Astrocyte (in vitro differentiated cells and primary cell): Measurements from ENCODE around the gene AKAP13. TPM values are rescaled to one million over a fixed set of nuclear protein-coding genes. Genes with fewer than 3 reads are reported as not detected.

ENCODE experiments used
- DNase-seq: peaks from one replicate; pipeline ENCODE4 v3.0.0-alpha.2; 2010; ENCODE audit warnings: low read depth
- FAIRE-seq: peaks from 2 replicates; lab custom pipeline; 2011; peaks lifted over from hg19 to GRCh38; lab: Jason Lieb, UNC
- H2AFZ ChIP-seq: 2 replicates; pipeline ENCODE4 v1.6.0; 2012; ENCODE audit warnings: low read depth, low read length, inconsistent platforms
- H3K27ac ChIP-seq: 2 replicates; pipeline ENCODE4 v1.5.1; 2011; ENCODE audit warnings: low read depth, low read length, inconsistent platforms
- H3K27me3 ChIP-seq: 2 replicates; pipeline ENCODE4 v1.6.0; 2011; ENCODE audit warnings: low read length, inconsistent platforms; ENCODE audit not compliant: insufficient read depth
- H3K36me3 ChIP-seq: 2 replicates; pipeline ENCODE4 v1.5.1; 2011; ENCODE audit warnings: low read length, inconsistent platforms; ENCODE audit not compliant: insufficient read depth
- H3K4me1 ChIP-seq: 2 replicates; pipeline ENCODE4 v1.5.1; 2011; ENCODE audit warnings: low read length, inconsistent platforms; ENCODE audit not compliant: insufficient read depth
- H3K4me2 ChIP-seq: 2 replicates; pipeline ENCODE4 v1.6.0; 2012; ENCODE audit warnings: low read length, inconsistent platforms
- H3K4me3 ChIP-seq: 2 replicates; pipeline ENCODE4 v1.5.1; 2011; ENCODE audit warnings: low read depth, mild to moderate bottlenecking, low read length, inconsistent platforms; ENCODE audit not compliant: insufficient read depth
- H3K79me2 ChIP-seq: 2 replicates; pipeline ENCODE4 v1.6.0; 2012; ENCODE audit warnings: mild to moderate bottlenecking, low read length, inconsistent platforms; ENCODE audit not compliant: insufficient read depth
- H3K9ac ChIP-seq: 2 replicates; pipeline ENCODE4 v1.6.0; 2012; ENCODE audit warnings: mild to moderate bottlenecking, low read length, inconsistent platforms
- H3K9me3 ChIP-seq: 2 replicates; pipeline ENCODE4 v1.5.1; 2012; ENCODE audit warnings: low read depth, mild to moderate bottlenecking, low read length, inconsistent platforms; ENCODE audit not compliant: insufficient read depth
- H4K20me1 ChIP-seq: 2 replicates; pipeline ENCODE4 v1.6.0; 2012; ENCODE audit warnings: low read length, inconsistent platforms; ENCODE audit not compliant: insufficient read depth
- H3K27ac Mint-ChIP-seq: one replicate; pipeline ENCODE4 v1.8.0; 2021; ENCODE audit warnings: mild to moderate bottlenecking, mixed read lengths; ENCODE audit not compliant: unreplicated experiment
- H3K27me3 Mint-ChIP-seq: one replicate; pipeline ENCODE4 v1.8.0; 2021; ENCODE audit warnings: low read depth, mixed read lengths; ENCODE audit not compliant: unreplicated experiment
- H3K36me3 Mint-ChIP-seq: one replicate; pipeline ENCODE4 v1.8.0; 2021; ENCODE audit warnings: low read depth, mixed read lengths; ENCODE audit not compliant: unreplicated experiment
- H3K4me1 Mint-ChIP-seq: one replicate; pipeline ENCODE4 v1.8.0; 2021; ENCODE audit warnings: low read depth, mixed read lengths; ENCODE audit not compliant: unreplicated experiment
- H3K4me3 Mint-ChIP-seq: one replicate; pipeline ENCODE4 v1.8.0; 2021; ENCODE audit warnings: mild to moderate bottlenecking, moderate library complexity, mixed read lengths; ENCODE audit not compliant: unreplicated experiment
- H3K9me3 Mint-ChIP-seq: one replicate; pipeline ENCODE4 v1.8.0; 2021; ENCODE audit warnings: mild to moderate bottlenecking, mixed read lengths; ENCODE audit not compliant: unreplicated experiment
- EZH2 ChIP-seq: IDR thresholded peaks from 2 replicates; pipeline ENCODE4 v1.6.1; 2012; ENCODE audit warnings: mild to moderate bottlenecking, low read length, inconsistent platforms; ENCODE audit not compliant: insufficient read depth
- total RNA-seq: library from RNA; stranded (reverse); gene quantifications from 2 replicates; pipeline ENCODE4 v1.2.1, GENCODE V29; 2021
- TF ChIP-seq, protein P1 (sequence below): IDR thresholded peaks from 2 replicates; pipeline ENCODE4 v1.5.1; 2011; ENCODE audit warnings: low read depth, mild to moderate bottlenecking, inconsistent platforms, low read length, moderate library complexity; ENCODE audit not compliant: insufficient read depth

The AKAP13 gene
- total RNA-seq, 1 donor from 2014 or later = 98.2 TPM

GRCh38 chr15:85755942-85756341 lies 375.5 kb downstream of the AKAP13 start:
- no peak overlapping the region for H3K4me3 ChIP-seq
- no peaks in the 10 kb centered on the region for H3K36me3 ChIP-seq
- H4K20me1 ChIP-seq = peaks cover 8% of the 10 kb centered on the region
- H3K79me2 ChIP-seq = no peaks in the 10 kb centered on the region
- Mint-ChIP-seq H3K27ac (no peak overlapping the region), H3K9me3 (no peaks in the 10 kb centered on the region), H3K4me3 (no peak overlapping the region), H3K36me3 (peaks cover 6% of the 10 kb centered on the region), H3K4me1 (peaks cover 15% of the 10 kb centered on the region), H3K27me3 (no peaks in the 10 kb centered on the region)
- peaks cover 12% of the 10 kb centered on the region for H3K4me1 ChIP-seq
- H2AFZ ChIP-seq = no peak overlapping the region
- no peak for DNase-seq
- H3K27ac ChIP-seq = no peak overlapping the region
- H3K9me3 ChIP-seq = no peaks in the 10 kb centered on the region
- H3K4me2 ChIP-seq = no peak overlapping the region
- no peak for FAIRE-seq
- H3K9ac ChIP-seq = no peak overlapping the region
- H3K27me3 ChIP-seq = no peaks in the 10 kb centered on the region
- no peak for TF ChIP-seq EZH2
- TF ChIP-seq, protein P1, sequence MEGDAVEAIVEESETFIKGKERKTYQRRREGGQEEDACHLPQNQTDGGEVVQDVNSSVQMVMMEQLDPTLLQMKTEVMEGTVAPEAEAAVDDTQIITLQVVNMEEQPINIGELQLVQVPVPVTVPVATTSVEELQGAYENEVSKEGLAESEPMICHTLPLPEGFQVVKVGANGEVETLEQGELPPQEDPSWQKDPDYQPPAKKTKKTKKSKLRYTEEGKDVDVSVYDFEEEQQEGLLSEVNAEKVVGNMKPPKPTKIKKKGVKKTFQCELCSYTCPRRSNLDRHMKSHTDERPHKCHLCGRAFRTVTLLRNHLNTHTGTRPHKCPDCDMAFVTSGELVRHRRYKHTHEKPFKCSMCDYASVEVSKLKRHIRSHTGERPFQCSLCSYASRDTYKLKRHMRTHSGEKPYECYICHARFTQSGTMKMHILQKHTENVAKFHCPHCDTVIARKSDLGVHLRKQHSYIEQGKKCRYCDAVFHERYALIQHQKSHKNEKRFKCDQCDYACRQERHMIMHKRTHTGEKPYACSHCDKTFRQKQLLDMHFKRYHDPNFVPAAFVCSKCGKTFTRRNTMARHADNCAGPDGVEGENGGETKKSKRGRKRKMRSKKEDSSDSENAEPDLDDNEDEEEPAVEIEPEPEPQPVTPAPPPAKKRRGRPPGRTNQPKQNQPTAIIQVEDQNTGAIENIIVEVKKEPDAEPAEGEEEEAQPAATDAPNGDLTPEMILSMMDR = no peak

DNA sequence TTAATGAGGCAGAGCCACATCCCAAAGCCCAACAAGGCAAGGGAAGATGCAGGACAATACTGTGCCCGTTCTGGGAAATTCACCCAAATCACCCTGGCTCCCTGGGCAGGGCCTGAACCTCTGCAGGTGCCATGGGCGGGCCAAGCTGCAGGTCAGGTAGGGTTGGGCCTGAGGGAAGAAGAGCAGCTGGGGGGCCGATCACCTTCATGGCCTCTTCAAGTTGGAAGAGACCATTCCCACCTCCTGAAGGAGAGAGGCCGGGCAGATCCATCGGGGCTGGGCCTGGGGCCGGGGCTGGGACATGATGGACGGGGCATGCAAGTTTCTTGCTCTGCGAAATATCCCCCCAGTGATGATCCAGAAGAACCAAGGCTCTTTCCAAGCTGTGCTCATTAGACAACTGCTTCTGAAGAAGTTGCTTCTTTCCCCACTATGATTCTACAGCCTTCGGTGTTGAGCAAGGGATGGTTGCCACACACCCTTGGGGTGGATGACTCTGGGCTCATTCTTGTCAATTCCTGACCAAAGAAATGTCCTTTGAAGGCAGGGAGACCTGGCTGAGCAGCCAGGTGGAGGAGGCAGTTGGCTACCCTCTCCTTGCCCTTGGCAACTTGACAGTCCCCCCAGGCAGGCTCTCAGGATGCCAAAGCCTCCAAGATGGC lies 376.1 kb downstream of the AKAP13 start:
- no peak overlapping the region for H3K4me3 ChIP-seq
- peaks cover 14% of the 10 kb centered on the region for H4K20me1 ChIP-seq
- no peak for FAIRE-seq
- H2AFZ ChIP-seq = no peak overlapping the region
- TF ChIP-seq, protein P1 = no peak
- no peak for TF ChIP-seq EZH2
- Mint-ChIP-seq H3K36me3 (peaks cover 6% of the 10 kb centered on the region), H3K9me3 (no peaks in the 10 kb centered on the region), H3K27ac (no peak overlapping the region), H3K4me1 (peaks cover 11% of the 10 kb centered on the region), H3K27me3 (no peaks in the 10 kb centered on the region), H3K4me3 (no peak overlapping the region)
- no peaks in the 10 kb centered on the region for H3K27me3 ChIP-seq
- no peaks in the 10 kb centered on the region for H3K79me2 ChIP-seq
- no peak overlapping the region for H3K27ac ChIP-seq
- no peak overlapping the region for H3K9ac ChIP-seq
- no peak overlapping the region for H3K4me2 ChIP-seq
- no peaks in the 10 kb centered on the region for H3K9me3 ChIP-seq
- H3K4me1 ChIP-seq = peaks cover 12% of the 10 kb centered on the region
- DNase-seq = no peak
- no peaks in the 10 kb centered on the region for H3K36me3 ChIP-seq
